SU-DHL-6 (cell line): ENCODE results near the gene GLMN.

Experiments used
- H2AFZ ChIP-seq: fragments of 200-600 bp; sonication (generic); 2 replicates; pipeline ENCODE4 v1.6.1; 2014; ENCODE audit warnings: low read depth, mild to moderate bottlenecking, moderate library complexity, mixed read lengths, antibody characterized with exemption, low read length; ENCODE audit not compliant: severe bottlenecking
- H3F3A ChIP-seq: fragments of 200-600 bp; shearing (Covaris generic); 2 replicates; pipeline ENCODE4 v1.6.0; 2016; ENCODE audit warnings: antibody characterized with exemption, mild to moderate bottlenecking; ENCODE audit not compliant: insufficient read depth
- H3K27ac ChIP-seq: fragments of 200-600 bp; sonication (generic); 2 replicates; pipeline ENCODE4 v1.5.1; 2016; ENCODE audit warnings: low read depth, mild to moderate bottlenecking, low read length, moderate library complexity, mixed read lengths
- H3K27me3 ChIP-seq: fragments of 200-600 bp; sonication (generic), shearing (Covaris generic); 2 replicates; pipeline ENCODE4 v1.6.0; 2014; ENCODE audit warnings: mild to moderate bottlenecking, low read length
- H3K36me3 ChIP-seq: fragments of 200-600 bp; sonication (generic); 2 replicates; pipeline ENCODE4 v1.6.1; 2014; ENCODE audit warnings: mild to moderate bottlenecking, low read length, mixed read lengths
- H3K4me2 ChIP-seq: fragments of 300-600, 200-600 bp; shearing (Covaris generic), sonication (generic); 2 replicates; pipeline ENCODE4 v1.6.0; 2014; ENCODE audit warnings: low read length, low read depth, mild to moderate bottlenecking; ENCODE audit not compliant: poor library complexity, severe bottlenecking
- H3K4me3 ChIP-seq: fragments of 200-600 bp; sonication (generic); 2 replicates; pipeline ENCODE4 v1.5.1; 2014; ENCODE audit warnings: antibody characterized with exemption, low read length, mild to moderate bottlenecking, mixed read lengths; ENCODE audit not compliant: insufficient read depth, poor library complexity, severe bottlenecking
- H3K79me2 ChIP-seq: fragments of 200-600 bp; sonication (generic); 2 replicates; pipeline ENCODE4 v1.6.1; 2014; ENCODE audit warnings: mild to moderate bottlenecking, low read length, moderate library complexity; ENCODE audit not compliant: insufficient read depth
- H3K9ac ChIP-seq: fragments of 200-600 bp; sonication (generic); 2 replicates; pipeline ENCODE4 v1.7.0; 2014; ENCODE audit warnings: mild to moderate bottlenecking, low read length
- H3K9me2 ChIP-seq: fragments of 200-600 bp; sonication (generic); replicated peaks from 2 replicates; pipeline ENCODE4 v1.6.1; 2014; ENCODE audit warnings: low read length; ENCODE audit not compliant: insufficient read depth
- H3K9me3 ChIP-seq: fragments of 200-600 bp; sonication (generic); 2 replicates; pipeline ENCODE4 v1.6.1; 2014; ENCODE audit warnings: low read length, mixed read lengths; ENCODE audit not compliant: insufficient read depth
- H4K20me1 ChIP-seq: fragments of 200-600 bp; sonication (generic); 2 replicates; pipeline ENCODE4 v1.6.1; 2014; ENCODE audit warnings: low read depth, mild to moderate bottlenecking, antibody characterized with exemption, low read length, moderate library complexity, mixed read lengths
- CTCF ChIP-seq: fragments of 200-600 bp; sonication (generic); IDR thresholded peaks from one replicate; pipeline ENCODE4 v1.5.1; 2017; ENCODE audit warnings: antibody characterized with exemption, mild to moderate bottlenecking, low read length, moderate library complexity; ENCODE audit not compliant: insufficient read depth, poor library complexity, severe bottlenecking
- EZH2phosphoT487 ChIP-seq: fragments of 200-600 bp; sonication (generic), shearing (Covaris generic); conservative IDR thresholded peaks from 2 replicates; pipeline ENCODE4 v1.6.1; 2018; ENCODE audit warnings: mild to moderate bottlenecking, antibody characterized with exemption, low read length, moderate library complexity, mixed read lengths

The GLMN gene

GRCh38 chr1:92219028-92219427 lies 79.8 kb downstream of the GLMN start:
- no peak overlapping the region for H3K9ac ChIP-seq
- no peak overlapping the region for H2AFZ ChIP-seq
- H3K27me3 ChIP-seq, result no peaks in the 10 kb centered on the region
- H3K4me3 ChIP-seq, result no peak overlapping the region
- no peaks in the 10 kb centered on the region for H4K20me1 ChIP-seq
- no peaks in the 10 kb centered on the region for H3K79me2 ChIP-seq
- no peaks in the 10 kb centered on the region for H3K9me3 ChIP-seq
- H3K36me3 ChIP-seq, result no peaks in the 10 kb centered on the region
- H3F3A ChIP-seq, result no peaks in the 10 kb centered on the region
- TF ChIP-seq EZH2phosphoT487, result no peak
- TF ChIP-seq CTCF, result no peak
- no peak overlapping the region for H3K27ac ChIP-seq
- H3K4me2 ChIP-seq, result no peak overlapping the region
- H3K9me2 ChIP-seq, result no peaks in the 10 kb centered on the region

GRCh38 chr1:92218559-92218958 lies 80.2 kb downstream of the GLMN start:
- Histone ChIP-seq H3F3A (no peaks in the 10 kb centered on the region), H3K27ac (no peak overlapping the region), H3K36me3 (no peaks in the 10 kb centered on the region), H3K79me2 (no peaks in the 10 kb centered on the region), H3K9me2 (no peaks in the 10 kb centered on the region), H3K9me3 (no peaks in the 10 kb centered on the region), H3K4me3 (no peak overlapping the region), H4K20me1 (no peaks in the 10 kb centered on the region), H3K27me3 (no peaks in the 10 kb centered on the region), H3K4me2 (no peak overlapping the region), H2AFZ (no peak overlapping the region), H3K9ac (no peak overlapping the region)
- no peak for TF ChIP-seq EZH2phosphoT487
- TF ChIP-seq CTCF, result no peak

GRCh38 chr1:92217721-92218120 lies 81.1 kb downstream of the GLMN start, which contains the start of gene C1orf146:
Gene C1orf146, plus strand, starts transcription at chr1:92217915. Its CDS starts 13,506 bp downstream, at chr1:92231421.
- Histone ChIP-seq H3K4me3 (no peak within 1 kb of the TSS), H3K27me3 (no peaks in the 10 kb centered on the region), H3K9me3 (no peaks in the 10 kb centered on the region), H3K4me2 (no peak within 1 kb of the TSS), H3K79me2 (no peaks in the 10 kb centered on the region), H3K36me3 (no peaks in the 10 kb centered on the region), H3K27ac (no peak within 1 kb of the TSS), H3K9ac (no peak within 1 kb of the TSS), H4K20me1 (no peaks in the 10 kb centered on the region), H2AFZ (no peak within 1 kb of the TSS), H3K9me2 (no peaks in the 10 kb centered on the region), H3F3A (no peaks in the 10 kb centered on the region)
- TF ChIP-seq EZH2phosphoT487 (no peak), CTCF (no peak)
